GDM1 (cell line): Measurements from ENCODE around the gene WWC1.

ENCODE experiments used
- DNase-seq: peaks from one replicate; lab custom pipeline; 2025; lab: John Stamatoyannopoulos, UW

Gene WWC1

DNA sequence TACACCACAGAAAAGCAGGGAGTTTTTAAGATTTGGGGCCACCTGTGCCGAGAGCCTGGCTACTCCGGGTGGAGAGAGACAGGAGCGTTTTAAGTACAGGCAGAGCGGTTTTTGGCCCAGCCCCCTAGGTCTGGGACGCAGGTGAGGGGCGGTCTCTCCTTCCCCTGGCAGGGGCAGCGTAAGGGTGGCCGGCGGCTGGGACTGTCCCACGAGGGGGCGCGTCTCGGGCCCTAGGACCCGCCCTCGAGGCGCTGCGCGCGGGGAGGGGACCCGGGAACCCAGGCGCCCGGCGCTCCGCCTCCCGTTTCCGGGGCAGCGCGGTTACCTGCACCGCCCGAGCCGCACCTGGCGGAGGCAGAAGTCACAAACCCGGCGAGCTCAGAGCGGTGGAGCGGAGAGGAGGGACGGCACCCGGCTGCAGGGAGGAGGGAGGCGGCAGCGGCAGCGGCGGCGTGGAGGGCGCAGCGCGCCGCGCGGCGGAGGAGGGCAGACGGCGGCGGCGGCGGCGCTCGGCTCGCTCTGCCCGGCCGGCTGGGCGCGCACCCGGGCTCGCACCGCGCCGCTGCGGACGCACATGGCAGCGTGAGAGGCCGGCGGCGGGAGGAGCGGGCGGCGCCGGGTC, at the start of gene WWC1:
Gene WWC1 (plus strand): TSS at position 304 of the 622 bp plus-strand sequence. CDS start 508 bp downstream, outside the sequence.
- no peak for DNase-seq

- no peak for DNase-seq
Observed at GRCh38 chr5:168244838-168245559, 46.4 kb upstream of the WWC1 start.

DNA sequence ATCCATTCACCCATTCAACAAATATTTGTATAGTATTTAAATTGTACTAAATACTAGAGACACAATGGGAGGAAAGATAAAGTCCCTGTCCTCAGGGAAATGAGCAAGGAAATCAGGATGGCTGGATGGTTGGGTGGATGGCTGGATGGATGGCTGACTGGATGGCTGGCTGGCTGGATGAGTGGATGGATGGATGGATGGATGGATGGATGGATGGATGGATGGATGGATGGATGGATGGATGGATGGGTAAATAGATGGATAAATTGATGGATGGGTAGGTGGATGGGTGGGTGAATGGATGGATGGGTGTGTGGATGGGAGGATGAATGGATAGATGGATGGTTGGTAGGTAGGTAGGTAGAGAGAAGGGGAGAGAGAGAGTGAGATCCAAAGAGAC, 41.5 kb upstream of the WWC1 start:
- DNase-seq, result no peak

- DNase-seq, result no peak
Observed at GRCh38 chr5:168251259-168251658, 40.2 kb upstream of the WWC1 start.

DNA sequence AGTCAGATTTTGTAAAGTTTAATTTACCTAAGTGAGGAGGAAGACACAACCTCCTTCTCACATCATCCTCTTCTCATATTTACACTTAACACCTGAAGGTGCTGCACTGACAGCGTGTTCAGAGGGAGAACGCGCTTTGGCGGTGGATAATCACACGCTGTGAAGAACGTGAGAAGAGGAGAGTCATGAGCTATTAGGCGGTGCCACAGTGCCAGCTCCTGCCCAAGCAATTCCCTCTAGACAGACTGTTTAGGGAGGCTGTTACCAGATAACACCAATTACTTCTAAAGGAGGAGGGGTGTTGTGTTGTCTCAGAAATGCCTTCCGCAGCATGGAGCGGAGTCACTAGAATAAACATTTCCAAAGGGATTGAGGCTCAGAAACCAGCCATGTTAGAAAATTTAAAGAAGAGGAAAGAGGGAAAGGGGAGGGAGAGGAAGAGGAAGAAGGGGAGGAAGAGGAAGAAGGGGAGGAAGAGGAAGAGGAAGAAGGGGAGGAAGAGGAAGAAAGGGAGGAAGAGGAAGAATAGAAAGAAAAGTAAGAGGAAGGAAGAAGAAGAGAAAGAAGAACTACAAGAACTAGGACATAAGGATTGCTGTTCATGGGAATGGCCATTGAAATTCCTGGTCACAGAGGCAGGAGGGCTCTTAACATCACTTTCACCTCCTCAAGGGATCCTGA, 37.3 kb upstream of the WWC1 start:
- DNase-seq, result no peak

DNA sequence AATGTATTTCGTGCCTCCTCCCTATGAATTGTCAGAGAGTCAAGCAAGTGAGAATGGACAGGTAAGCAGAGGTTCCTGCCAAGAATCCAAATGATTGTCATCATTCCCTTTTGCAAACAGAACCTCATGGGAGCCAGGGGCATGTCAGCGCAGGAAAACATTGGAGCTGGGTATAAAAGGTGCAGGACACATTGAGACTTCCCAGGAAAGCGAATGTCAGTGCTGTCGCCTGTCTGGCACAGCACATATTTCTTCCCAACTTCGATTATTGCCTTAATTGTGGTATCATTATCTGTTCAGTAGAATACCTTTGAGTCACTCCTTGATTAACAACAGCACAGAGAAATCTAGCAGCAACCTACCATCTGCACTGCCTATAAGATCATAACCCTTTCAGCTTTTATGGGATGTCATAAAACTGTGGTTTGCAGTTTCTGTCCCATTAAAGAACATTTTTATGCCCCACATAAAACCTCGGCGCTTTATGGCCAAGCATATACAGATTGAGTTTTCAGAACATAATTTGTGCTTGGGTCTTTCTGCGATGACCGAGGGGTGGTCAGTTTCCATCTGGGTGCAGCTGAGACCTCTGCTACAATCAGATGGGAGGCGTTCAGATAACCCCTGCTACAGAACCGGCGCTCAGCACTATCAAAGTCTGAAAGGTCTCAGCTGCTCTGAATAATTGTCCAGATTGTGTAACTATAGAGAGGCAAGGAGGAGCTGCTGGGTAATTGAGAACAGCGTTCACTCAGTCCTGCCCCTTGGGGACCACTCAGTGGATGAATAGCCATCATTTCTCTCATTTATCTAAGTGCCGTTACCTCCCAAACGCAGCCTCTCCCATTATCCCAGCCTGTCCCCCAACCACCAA, 30.9 kb upstream of the WWC1 start:
- DNase-seq, result no peak

GRCh38 chr5:168261227-168261571, 30.2 kb upstream of the WWC1 start:
- DNase-seq, result no peak

DNA sequence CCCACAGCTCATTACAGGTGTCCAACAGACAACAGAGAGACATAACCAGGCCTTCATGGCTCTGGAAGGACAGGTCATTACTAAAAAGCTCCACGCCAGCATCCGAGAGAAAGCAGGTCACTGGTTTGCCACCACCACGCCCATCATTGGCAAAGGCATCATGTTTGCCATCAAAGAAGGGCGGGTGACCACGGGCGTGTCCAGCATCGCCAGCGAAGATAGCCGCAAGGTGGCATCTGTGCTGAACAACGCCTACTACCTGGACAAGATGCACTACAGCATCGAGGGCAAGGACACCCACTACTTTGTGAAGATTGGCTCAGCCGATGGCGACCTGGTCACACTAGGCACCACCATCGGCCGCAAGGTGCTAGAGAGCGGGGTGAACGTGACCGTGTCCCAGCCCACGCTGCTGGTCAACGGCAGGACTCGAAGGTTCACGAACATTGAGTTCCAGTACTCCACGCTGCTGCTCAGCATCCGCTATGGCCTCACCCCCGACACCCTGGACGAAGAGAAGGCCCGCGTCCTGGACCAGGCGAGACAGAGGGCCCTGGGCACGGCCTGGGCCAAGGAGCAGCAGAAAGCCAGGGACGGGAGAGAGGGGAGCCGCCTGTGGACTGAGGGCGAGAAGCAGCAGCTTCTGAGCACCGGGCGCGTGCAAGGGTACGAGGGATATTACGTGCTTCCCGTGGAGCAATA, 29.3 kb upstream of the WWC1 start:
- no peak for DNase-seq

- no peak for DNase-seq
Observed at GRCh38 chr5:168263121-168263520, 28.3 kb upstream of the WWC1 start.

DNA sequence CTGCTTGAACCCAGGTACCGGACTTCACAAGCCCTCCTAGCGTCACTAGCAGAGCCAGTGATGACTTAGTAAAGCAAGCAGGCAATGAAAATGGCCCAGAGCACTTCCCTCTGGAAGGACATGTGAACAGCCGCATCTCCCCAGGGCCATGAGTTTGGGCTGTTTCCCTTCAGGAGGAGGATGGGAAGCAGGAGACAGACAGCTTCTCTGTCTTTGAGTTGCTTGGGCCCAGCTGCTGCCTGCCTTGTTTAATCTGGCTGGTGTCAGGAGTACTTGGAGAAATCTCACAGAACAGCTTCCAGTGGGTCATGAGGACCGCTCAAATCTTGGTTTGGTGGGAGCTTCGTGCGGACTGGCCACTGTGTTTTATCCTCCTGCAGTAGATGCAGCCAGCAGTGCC, 25.4 kb upstream of the WWC1 start:
- DNase-seq, result no peak

DNA sequence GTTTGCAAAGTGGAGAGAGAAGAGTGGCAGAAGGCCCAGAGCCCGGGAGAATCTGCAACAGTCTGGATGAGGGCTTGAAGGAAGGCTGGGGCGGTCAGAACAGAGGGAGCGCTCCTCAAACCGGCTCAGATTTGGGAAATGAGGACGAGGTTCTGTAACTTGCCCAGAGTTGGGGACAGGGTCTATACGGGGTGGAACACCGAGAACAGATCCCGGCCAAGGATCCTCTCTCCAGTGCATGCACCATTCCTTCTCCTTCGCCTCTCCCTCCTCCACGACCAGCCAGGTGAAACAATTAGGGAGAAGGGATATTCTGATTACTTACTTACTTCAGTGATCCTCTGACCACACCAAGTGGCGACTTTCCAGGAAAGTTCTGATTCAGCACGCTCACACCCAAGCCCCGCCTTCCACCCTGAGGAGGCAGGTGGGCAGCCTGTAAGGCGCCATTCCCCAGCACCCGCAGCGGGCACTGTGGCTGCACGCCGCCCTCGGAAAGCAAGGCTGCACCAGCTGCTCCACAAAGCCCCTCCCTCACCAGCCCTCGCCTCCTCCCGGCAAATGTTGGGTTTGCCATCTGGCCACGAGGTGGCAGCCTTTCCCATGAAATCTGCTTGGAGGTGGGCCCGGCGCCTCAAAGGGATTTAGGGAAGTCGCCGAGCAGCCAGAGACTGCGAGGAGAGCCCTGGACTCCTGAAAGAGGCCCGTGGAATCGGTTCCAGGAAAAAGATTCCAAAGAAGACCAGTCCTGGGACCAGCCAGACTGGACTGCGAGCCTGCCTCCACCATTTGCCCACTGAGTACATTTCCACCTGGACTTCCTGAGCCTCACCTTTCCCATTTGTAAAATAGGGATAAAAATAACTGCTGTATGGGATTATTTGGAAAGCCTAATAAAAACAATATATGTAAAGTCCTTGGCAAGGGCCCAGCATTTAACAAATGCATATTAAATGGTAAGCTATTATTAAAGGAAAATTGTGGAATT, 22.2 kb upstream of the WWC1 start:
- peak; percentile 39 for DNase-seq

DNA sequence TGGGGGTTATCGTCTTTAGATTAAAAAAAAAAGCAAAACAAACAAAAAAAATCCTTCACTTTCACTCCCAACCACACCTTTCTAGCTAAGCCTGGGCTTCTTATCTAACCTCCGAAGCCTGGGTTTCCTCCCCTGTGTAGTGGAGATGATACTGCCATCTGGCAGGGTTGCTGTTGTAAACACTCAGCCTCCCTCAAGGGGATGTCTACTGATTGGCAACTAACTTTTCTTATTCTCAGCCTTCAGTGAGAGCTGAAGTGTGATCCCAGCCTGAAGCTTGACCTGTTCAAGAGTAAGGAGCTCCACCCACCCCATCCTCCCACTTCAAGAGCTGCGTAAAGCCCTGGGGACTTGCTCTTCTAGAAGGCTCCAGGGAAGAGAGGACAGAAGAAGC, 21.5 kb upstream of the WWC1 start:
- no peak for DNase-seq

- no peak for DNase-seq
Observed at GRCh38 chr5:168270476-168270875, 21.0 kb upstream of the WWC1 start.

DNA sequence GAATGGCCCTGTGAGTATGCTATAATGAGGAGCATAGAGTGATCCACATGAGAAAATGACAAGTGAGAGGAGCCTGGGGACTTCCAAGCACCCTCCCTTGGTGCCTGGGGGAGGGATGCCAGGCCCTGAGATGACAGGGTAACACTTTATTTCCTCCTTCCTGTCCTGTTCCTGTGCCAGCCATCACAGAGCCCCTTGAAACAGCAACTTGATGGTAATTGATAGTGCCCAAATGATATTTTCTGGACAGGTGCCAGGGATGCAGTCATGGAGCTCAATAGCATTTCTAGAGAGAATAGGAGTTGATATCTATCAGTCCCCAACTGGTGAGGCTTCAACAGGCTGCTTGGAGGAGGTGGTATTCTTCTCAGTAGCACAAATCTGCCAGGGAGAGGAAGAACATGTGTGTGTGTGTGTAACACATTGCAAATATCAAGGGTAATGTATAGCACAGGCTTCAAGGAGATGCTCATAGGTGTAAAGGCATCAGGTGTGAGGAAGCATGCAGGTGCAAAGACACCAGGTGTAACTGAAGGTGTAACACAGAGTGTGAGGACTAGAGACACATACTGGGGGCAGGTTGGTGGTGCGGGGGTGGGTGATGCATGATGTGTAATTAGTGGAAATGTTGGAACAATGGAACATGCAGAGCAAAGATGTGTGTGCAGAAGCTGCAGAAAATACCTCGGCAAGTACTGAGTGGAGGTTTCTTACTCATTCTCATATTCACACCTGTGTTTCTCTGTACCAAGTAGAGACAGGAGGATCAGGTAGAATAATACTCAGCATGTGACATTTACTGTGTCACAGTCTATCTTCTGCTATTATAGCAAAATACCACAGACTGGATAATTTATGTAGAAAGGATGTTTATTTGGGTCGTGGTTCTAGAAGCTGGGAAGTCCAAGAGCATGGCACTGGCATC, 18.1 kb upstream of the WWC1 start:
- DNase-seq, result no peak

- DNase-seq, result no peak
Observed at GRCh38 chr5:168274406-168274805, 17.0 kb upstream of the WWC1 start.

GRCh38 chr5:168275940-168276339, 15.5 kb upstream of the WWC1 start:
- DNase-seq, result no peak

DNA sequence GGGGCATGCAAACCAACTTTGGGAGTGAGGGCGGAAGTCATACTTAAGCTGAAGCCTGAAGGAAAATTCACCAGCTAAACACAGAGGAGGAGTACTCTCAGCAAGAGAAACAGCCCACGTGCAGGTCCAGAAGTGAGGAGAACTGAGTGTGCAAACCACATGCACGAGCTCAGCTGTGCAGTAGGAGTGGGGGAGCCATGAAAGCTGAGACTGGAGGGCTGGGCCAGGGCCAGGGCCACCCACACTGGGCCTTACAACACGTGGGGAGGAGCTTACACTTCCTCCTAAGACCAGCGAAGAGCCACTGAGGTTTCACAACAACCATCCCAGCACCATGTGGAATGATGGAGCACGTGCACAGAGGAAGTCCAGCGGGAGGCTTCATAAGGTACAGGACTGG, 9.3 kb upstream of the WWC1 start:
- no peak for DNase-seq

DNA sequence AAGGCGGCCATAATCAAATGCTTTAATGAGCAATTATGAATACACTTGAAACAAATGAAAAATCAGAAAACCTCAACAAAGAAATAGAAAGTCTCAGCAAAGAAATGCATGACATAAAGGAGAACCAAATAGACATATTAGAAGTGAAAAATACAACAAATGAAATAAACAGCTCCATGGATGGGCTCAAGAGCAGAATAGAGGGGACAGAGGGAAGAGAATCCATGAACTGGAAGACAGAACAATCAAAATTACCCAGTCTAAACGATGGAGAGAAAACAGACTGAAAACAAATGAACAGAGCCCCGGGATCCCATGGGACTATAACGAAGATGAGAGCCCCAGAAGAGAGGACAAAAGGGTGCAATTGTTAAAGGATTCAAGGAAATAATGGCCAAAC, 6.6 kb upstream of the WWC1 start:
- DNase-seq, result no peak

GRCh38 chr5:168285696-168286095, 5.7 kb upstream of the WWC1 start:
- no peak for DNase-seq

- DNase-seq, result no peak
Observed at GRCh38 chr5:168286386-168286785, 5.1 kb upstream of the WWC1 start.
